Activated T-cell treated with anti-CD3 and anti-CD28 coated beads, Interleukin-2, amount 50 U/mL, for 24 hours (primary cell): ENCODE results near the gene HOMER2.

Experiments
- DNase-seq: peaks from one replicate; pipeline ENCODE4 v3.0.0-alpha.2; 2020
- H3K27ac Mint-ChIP-seq: 2 replicates; pipeline ENCODE4 v1.8.0; 2020; ENCODE audit warnings: mild to moderate bottlenecking, mixed read lengths
- H3K27me3 Mint-ChIP-seq: 2 replicates; pipeline ENCODE4 v1.8.0; 2020; ENCODE audit warnings: mixed read lengths
- H3K36me3 Mint-ChIP-seq: 2 replicates; pipeline ENCODE4 v1.8.0; 2020; ENCODE audit warnings: low read depth, mixed read lengths
- H3K4me1 Mint-ChIP-seq: 2 replicates; pipeline ENCODE4 v1.8.0; 2020; ENCODE audit warnings: low read depth, mixed read lengths
- H3K4me3 Mint-ChIP-seq: 2 replicates; pipeline ENCODE4 v1.8.0; 2020; ENCODE audit warnings: mild to moderate bottlenecking, moderate library complexity, mixed read lengths
- H3K9me3 Mint-ChIP-seq: 2 replicates; pipeline ENCODE4 v1.8.0; 2020; ENCODE audit warnings: mixed read lengths

HOMER2 gene

DNA sequence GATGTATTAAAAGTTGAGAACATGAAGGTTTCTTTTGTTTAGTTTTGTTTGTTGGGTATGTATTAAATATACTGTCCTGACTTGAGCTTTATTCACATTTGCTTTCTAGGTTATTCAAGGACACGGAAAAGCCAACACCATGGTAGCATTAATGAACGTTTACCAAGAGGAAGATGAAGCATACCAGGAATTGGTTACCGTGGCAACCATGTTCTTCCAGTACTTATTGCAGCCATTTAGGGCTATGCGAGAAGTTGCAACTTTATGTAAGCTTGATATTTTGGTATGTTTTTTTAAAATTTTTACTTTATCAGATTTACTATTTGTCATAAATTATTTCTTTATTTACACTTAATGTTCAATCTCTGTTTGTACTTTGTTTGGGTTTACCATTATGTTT is 139.5 kb downstream of the HOMER2 start:
- DNase-seq = no peak

DNA sequence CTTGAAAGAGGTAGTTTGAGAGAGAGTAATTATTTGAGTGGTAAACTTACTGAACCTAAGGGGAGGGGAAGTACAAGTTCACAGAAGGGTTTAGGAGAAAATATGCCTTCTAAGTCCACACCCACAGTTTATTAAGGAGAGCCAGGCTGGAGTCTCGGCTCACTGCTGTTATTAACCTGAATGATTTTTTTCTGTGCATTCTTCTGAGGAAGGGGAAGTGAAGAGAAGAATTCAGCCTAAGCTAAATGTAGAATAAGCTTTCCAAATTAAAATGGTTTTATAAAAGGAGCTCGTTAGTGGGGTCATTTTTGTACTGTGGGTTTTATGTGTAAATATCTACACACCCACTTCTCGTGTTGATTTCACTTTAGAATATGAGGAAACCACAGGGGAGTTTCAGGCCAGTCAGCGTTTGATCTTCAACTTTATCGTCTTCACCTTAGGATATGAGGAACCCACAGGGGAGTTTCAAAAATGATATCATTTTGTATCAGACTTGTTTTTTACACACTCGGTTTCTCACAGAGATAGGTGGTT is 141.6 kb downstream of the HOMER2 start:
- no peak for DNase-seq
- H3K36me3 Mint-ChIP-seq = peaks cover 42% of the 10 kb centered on the region
- H3K27me3 Mint-ChIP-seq = no peaks in the 10 kb centered on the region
- peak overlapping the region; percentile 82 for H3K4me3 Mint-ChIP-seq
- peaks cover 53% of the 10 kb centered on the region for H3K4me1 Mint-ChIP-seq
- peak overlapping the region; percentile 92 for H3K27ac Mint-ChIP-seq
- no peaks in the 10 kb centered on the region for H3K9me3 Mint-ChIP-seq

More for the DNA sequence above, 139.5 kb downstream of the HOMER2 start:
- Mint-ChIP-seq H3K9me3 (no peaks in the 10 kb centered on the region), H3K36me3 (peaks cover 59% of the 10 kb centered on the region), H3K4me3 (peak overlapping the region; percentile 82), H3K27me3 (no peaks in the 10 kb centered on the region), H3K4me1 (peaks cover 60% of the 10 kb centered on the region), H3K27ac (no peak overlapping the region)

DNA sequence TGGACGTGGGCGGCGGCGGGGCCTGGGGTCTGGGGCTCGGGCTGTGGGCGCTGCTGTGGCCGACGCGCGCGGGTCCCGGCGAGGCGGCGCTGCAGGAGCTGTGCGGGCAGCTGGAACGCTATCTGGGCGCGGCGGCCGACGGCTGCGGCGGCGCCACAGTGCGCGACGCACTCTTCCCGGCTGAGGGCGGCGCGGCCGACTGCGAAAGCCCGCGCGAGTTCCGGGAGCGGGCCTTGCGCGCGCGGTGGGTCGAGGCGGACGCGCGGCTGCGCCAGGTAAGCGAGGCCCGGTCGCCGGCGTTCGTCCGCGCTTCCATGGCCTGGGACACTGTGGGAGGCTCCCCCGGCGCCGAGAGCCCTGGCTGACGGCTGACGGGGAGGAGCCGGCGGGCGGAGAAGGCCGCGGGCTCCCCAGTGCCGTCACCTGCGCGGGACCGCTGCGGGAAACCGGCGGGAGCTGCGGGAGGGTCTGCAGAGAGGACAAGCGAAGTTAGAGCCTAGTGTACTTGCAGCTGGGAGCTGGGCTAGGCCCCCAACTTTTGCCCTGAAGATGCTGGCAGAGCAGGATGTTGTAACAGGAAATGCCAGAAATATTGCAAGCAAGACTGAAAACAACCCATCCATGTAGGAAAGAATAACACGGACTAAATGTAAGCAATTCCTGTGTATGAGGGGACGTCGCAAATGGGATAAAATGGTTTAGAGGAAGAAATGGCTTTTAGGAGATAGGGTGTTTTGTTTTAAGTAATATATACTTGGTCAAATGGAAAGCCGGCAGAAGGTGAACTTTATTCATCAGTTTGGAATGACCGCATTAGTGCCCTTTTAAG is 142.2 kb downstream of the HOMER2 start:
- no peak for DNase-seq
- H3K4me3 Mint-ChIP-seq = peak overlapping the region; percentile 82
- H3K9me3 Mint-ChIP-seq = no peaks in the 10 kb centered on the region
- H3K27me3 Mint-ChIP-seq = no peaks in the 10 kb centered on the region
- peaks cover 47% of the 10 kb centered on the region for H3K4me1 Mint-ChIP-seq
- peak overlapping the region; percentile 92 for H3K27ac Mint-ChIP-seq
- peaks cover 35% of the 10 kb centered on the region for H3K36me3 Mint-ChIP-seq

DNA sequence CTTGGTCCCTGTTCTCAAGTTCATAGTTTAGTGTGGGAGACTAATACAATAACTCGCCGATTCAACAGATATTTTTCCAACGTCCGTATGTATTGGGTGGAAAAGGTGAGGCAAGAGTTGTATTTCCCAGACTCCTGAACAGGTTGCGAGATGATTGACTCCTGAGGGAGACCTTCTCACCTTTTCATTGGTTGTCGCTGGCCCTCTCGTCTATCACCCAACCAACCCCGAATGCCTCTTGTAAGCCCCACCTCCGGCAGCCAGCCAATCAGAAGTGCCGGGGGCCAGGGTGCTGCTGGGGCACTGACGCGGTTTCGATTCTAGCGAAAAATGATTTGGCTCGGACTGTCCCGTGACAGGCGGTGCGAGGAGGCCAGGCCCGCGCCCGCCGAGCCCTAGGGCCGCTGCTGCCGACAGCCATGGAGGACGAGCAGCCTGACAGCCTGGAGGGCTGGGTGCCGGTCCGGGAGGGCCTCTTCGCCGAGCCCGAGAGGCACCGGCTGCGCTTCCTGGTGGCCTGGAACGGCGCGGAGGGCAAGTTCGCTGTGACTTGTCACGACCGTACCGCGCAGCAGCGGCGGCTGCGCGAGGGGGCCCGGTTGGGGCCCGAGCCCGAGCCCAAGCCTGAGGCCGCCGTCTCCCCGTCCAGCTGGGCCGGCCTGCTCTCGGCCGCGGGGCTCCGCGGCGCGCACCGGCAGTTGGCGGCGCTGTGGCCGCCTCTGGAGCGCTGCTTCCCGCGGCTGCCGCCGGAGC is 143.0 kb downstream of the HOMER2 start, which contains the start of gene WHAMM:
WHAMM (plus strand) TSS at position 321 of the 753 bp plus-strand sequence; CDS start at position 420, 99 bp downstream.
- H3K27me3 Mint-ChIP-seq = no peaks in the 10 kb centered on the region
- H3K27ac Mint-ChIP-seq = peak within 1 kb of the TSS; percentile 92
- DNase-seq = peak; percentile 93
- peaks cover 44% of the 10 kb centered on the region for H3K4me1 Mint-ChIP-seq
- H3K9me3 Mint-ChIP-seq = no peaks in the 10 kb centered on the region
- peaks cover 31% of the 10 kb centered on the region for H3K36me3 Mint-ChIP-seq
- H3K4me3 Mint-ChIP-seq = peak within 1 kb of the TSS; percentile 82

DNA sequence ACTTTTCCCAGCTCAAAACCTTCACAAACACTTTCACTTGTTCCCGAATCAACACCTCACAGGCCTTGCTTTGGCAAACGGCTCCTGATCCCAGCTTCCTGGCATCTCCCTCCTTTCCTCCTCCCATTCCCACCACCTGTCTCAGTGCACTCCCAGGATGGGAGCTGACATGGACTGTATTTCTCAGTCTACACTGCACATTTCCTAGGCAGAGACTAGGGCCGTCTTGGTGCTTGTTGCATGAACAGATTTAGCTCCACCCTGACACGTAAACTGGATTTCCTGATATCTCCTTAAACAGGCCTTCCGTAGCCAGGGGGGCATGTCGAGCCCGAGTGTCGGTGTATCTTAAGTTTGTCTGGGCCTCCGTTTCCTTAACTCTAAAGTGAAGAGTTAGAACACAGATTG is 143.9 kb downstream of the HOMER2 start:
- no peak for DNase-seq
- peaks cover 22% of the 10 kb centered on the region for H3K36me3 Mint-ChIP-seq
- peak overlapping the region; percentile 73 for H3K4me3 Mint-ChIP-seq
- peaks cover 3% of the 10 kb centered on the region for H3K27me3 Mint-ChIP-seq
- H3K9me3 Mint-ChIP-seq = no peaks in the 10 kb centered on the region
- peaks cover 36% of the 10 kb centered on the region for H3K4me1 Mint-ChIP-seq
- H3K27ac Mint-ChIP-seq = peak overlapping the region; percentile 87

DNA sequence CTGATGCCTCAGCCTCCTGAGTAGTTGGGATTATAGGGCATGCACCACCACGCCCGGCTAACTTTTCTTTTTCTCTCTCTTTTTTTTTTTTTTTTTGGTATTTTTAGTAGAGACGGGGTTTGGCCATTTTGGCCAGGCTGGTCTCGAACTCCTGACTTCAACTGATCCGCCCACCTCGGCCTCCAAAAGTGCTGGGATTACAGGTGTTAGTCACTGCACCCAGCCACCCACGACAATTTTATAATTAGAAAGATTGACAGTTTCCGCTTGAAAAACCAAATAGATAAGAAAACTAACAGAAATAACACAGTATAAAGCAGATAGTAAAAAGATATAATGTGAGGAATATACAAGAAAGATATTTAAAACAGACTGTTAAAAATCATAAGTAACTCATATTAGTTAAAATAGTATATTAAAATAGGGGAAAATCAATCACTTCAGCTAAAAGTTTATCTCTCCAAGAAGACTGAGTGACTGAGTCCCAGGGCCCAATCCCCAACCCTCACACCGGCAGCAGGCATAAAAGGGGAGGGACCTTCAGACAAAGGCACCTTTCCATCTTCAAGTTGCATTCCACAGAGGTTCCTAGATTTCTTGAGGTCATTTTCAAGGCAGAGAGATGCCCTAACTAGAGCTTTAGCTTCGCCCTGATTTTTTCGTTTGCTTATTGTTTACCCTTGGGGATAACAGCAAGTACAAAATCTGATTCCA is 144.4 kb downstream of the HOMER2 start:
- peaks cover 19% of the 10 kb centered on the region for H3K36me3 Mint-ChIP-seq
- H3K4me1 Mint-ChIP-seq = peaks cover 35% of the 10 kb centered on the region
- H3K27ac Mint-ChIP-seq = peak overlapping the region; percentile 31
- no peak overlapping the region for H3K4me3 Mint-ChIP-seq
- no peaks in the 10 kb centered on the region for H3K9me3 Mint-ChIP-seq
- H3K27me3 Mint-ChIP-seq = peaks cover 3% of the 10 kb centered on the region
- DNase-seq = no peak

DNA sequence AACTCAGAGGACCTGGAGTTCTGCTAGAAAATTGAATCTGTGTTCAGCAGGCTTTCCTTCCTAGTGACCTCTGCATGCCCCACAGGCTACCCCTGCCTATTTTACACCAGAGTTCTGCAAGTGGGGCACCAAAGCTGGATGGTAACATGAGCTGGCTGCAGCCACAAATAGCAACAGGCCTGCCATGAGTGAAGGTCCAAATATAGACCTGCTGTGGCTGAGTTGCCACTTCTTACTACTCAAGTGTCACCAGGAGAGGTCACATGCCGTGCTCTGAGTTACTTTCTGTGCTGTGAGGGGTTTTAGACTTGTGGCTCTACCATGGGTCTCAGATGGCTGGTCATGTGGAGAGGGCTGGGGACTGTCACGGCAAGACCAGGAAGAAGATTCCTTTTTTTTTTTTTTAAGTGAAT is 146.5 kb downstream of the HOMER2 start, which contains the start of gene FSD2:
FSD2 (minus strand) TSS at position 76 of the 413 bp plus-strand sequence. CDS start 18,679 bp downstream, outside the sequence.
- no peak for DNase-seq
- Mint-ChIP-seq H3K4me1 (peaks cover 19% of the 10 kb centered on the region), H3K4me3 (no peak within 1 kb of the TSS)

DNA sequence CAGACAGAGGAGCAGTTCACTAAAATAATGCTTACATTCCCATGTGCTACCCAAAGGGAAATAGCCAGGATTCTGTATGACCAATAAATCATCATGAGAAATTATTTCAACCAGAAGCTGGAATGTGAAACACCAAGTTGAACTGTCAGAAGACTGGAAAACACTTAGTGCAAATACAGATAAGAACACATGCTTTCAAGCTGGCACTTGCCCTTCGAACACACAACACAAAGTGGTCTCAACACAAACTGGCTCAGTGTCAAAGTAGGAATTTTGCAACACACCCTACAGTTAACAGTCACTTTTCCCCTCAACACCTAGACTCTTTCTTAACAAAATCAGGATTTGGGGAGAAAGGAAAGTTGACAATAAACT is 148.0 kb downstream of the HOMER2 start:
- Mint-ChIP-seq H3K4me1 (peaks cover 13% of the 10 kb centered on the region), H3K27ac (no peak overlapping the region), H3K27me3 (peaks cover 22% of the 10 kb centered on the region), H3K36me3 (no peaks in the 10 kb centered on the region), H3K9me3 (no peaks in the 10 kb centered on the region), H3K4me3 (no peak overlapping the region)
- DNase-seq = no peak

More for the DNA sequence above, 146.5 kb downstream of the HOMER2 start, which contains the start of gene FSD2:
- H3K27me3 Mint-ChIP-seq = peaks cover 12% of the 10 kb centered on the region
- H3K27ac Mint-ChIP-seq = no peak within 1 kb of the TSS
- H3K36me3 Mint-ChIP-seq = peaks cover 5% of the 10 kb centered on the region
- no peaks in the 10 kb centered on the region for H3K9me3 Mint-ChIP-seq

DNA sequence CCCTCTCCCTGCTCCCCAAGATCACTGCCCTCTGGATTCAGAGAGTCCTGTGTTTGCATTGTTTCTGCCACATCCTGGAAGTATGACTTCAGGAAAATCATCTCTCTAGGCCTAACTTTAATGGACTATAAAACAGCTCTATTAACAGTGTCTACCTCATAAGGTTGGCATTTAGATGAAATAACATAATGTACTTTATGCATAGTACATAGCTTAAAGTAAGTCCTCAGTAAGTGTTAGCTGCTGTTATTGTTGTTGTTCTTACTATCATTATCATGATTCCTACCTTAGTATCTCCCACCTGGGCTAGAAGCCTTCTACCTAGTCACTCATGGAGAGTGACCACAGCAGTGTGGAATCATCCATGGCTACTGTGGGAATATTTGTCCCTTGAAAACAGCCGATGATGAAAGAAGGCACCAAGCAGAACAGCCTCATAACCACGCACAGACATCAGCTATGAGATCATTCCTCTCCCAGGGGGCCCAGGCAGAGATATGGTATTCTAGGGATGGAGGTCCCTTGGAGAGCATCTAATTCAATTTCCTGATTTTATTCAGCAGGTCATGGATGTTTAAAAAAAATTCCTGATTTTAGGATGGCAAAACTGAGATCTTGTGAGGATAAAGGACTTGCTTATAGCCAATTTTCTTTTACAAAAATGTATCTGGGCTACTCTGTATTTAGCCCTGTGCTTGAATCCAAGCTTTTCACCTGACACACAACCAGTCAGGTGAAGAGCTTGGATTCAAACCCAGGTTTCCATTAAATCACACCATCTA is 148.5 kb downstream of the HOMER2 start:
- H3K27ac Mint-ChIP-seq = no peak overlapping the region
- H3K4me1 Mint-ChIP-seq = peaks cover 9% of the 10 kb centered on the region
- no peaks in the 10 kb centered on the region for H3K9me3 Mint-ChIP-seq
- DNase-seq = no peak
- peaks cover 28% of the 10 kb centered on the region for H3K27me3 Mint-ChIP-seq
- H3K4me3 Mint-ChIP-seq = no peak overlapping the region
- H3K36me3 Mint-ChIP-seq = no peaks in the 10 kb centered on the region

DNA sequence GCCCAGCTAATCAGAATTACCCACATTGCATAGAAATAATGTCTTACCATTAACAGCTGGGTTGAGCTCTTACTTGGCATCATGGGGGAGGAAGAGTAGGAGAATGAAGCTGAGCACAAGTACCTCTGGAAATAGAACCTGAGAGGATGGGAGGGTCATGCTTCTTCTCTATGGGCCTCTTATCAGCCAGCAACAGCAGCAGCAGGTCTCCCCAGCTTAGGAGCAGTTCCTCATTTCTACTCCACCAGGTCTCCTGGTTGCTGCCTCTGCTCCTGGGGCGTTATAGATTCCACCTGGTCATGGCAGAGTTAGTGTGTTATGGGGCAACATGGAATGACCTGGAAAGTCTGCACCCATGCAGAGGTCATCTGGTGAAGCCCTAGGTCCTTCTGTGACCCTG is 150.0 kb downstream of the HOMER2 start:
- no peaks in the 10 kb centered on the region for H3K4me1 Mint-ChIP-seq
- H3K36me3 Mint-ChIP-seq = no peaks in the 10 kb centered on the region
- no peak overlapping the region for H3K4me3 Mint-ChIP-seq
- no peak for DNase-seq
- no peak overlapping the region for H3K27ac Mint-ChIP-seq
- H3K27me3 Mint-ChIP-seq = peaks cover 28% of the 10 kb centered on the region
- no peaks in the 10 kb centered on the region for H3K9me3 Mint-ChIP-seq

DNA sequence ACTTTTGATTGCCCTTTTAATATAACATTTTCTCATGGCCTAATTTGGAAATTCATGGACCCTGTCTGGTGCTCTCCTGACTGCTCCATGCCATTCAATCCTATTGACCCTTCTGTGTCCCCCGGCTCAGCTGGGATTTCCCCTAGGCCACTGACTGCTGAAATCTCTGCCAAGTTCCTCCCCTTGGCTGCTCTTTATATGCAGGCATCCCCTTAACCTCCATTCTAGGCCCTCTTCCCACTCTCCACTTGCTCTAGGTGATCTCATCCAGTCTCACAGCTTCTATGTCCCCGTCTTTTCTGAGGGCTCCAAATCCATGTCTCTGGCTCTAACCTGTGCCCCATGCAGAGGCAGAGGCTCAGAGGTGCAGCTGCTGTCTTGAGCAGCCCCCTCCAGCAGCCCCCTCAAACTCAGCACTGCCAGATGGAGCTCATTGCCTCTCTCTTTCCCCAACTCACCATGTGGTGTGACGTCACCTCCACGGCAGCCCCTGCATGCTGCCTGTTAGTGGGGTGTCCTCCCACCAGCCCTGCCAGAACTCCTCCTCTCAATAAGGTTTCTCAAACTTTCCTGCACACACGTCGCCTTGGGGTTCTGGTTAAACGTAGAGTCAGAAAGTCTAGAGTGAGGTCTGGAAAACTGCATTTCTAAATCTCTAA is 153.2 kb downstream of the HOMER2 start:
- Mint-ChIP-seq H3K9me3 (peaks cover 2% of the 10 kb centered on the region), H3K27ac (no peak overlapping the region), H3K27me3 (peaks cover 28% of the 10 kb centered on the region), H3K36me3 (no peaks in the 10 kb centered on the region), H3K4me3 (no peak overlapping the region), H3K4me1 (no peaks in the 10 kb centered on the region)
- DNase-seq = no peak
